Measurements from ENCODE around the gene SMAP1.

DNA sequence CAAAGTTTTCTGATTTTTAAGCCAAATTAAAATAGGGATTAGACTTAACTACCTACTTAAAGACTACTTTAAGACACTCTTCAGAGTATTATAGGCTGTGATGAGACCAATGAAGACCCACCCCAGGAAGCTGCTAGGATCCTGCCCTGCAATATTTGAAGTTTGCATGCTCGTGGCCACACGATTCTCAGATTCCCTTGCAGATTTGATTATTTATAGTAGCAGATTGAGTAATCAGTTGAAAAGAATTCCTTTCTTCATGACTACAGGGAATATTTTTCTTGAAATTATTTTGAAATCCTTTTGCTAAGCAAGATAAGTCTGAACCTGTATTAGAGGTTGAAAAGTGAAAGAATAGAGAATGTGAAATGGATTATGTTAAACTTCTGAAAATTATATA is 166.8 kb downstream of the SMAP1 start:
- TF ChIP-seq, protein P1, sequence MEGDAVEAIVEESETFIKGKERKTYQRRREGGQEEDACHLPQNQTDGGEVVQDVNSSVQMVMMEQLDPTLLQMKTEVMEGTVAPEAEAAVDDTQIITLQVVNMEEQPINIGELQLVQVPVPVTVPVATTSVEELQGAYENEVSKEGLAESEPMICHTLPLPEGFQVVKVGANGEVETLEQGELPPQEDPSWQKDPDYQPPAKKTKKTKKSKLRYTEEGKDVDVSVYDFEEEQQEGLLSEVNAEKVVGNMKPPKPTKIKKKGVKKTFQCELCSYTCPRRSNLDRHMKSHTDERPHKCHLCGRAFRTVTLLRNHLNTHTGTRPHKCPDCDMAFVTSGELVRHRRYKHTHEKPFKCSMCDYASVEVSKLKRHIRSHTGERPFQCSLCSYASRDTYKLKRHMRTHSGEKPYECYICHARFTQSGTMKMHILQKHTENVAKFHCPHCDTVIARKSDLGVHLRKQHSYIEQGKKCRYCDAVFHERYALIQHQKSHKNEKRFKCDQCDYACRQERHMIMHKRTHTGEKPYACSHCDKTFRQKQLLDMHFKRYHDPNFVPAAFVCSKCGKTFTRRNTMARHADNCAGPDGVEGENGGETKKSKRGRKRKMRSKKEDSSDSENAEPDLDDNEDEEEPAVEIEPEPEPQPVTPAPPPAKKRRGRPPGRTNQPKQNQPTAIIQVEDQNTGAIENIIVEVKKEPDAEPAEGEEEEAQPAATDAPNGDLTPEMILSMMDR (IDR thresholded peaks at IDR 0.05; ENCODE audit: low read depth, low read length): no peak
- no peak for TF ChIP-seq EZH2phosphoT487 (IDR thresholded peaks at IDR 0.05; ENCODE audit: low read depth)

All from OCI-LY3 (cell line).